Ishikawa (cell line): Measurements from ENCODE around the gene TBC1D4.

Experiments
- CEBPB ChIP-seq: IDR thresholded peaks from 2 replicates; pipeline ENCODE4 v1.6.1; 2012
- CREB1 ChIP-seq: IDR thresholded peaks from 2 replicates; pipeline ENCODE4 v1.6.1; 2012; ENCODE audit warnings: low read depth
- EGR1 ChIP-seq: IDR thresholded peaks from 2 replicates; pipeline ENCODE4 v1.6.1; 2012
- EP300 ChIP-seq: IDR thresholded peaks from 2 replicates; pipeline ENCODE4 v1.6.1; 2012; ENCODE audit warnings: borderline replicate concordance
- FOXM1 ChIP-seq: IDR thresholded peaks from 2 replicates; pipeline ENCODE4 v1.6.1; 2012; ENCODE audit warnings: low read depth, borderline replicate concordance
- MAX ChIP-seq: IDR thresholded peaks from 2 replicates; pipeline ENCODE4 v1.6.1; 2012
- NFIC ChIP-seq: IDR thresholded peaks from 2 replicates; pipeline ENCODE4 v1.6.1; 2012
- RAD21 ChIP-seq: IDR thresholded peaks from 2 replicates; pipeline ENCODE4 v1.6.1; 2012; ENCODE audit warnings: low read depth
- TAF1 ChIP-seq: IDR thresholded peaks from 2 replicates; pipeline ENCODE4 v1.6.1; 2012; ENCODE audit warnings: low read depth, mild to moderate bottlenecking
- TCF12 ChIP-seq: IDR thresholded peaks from 2 replicates; pipeline ENCODE4 v1.6.1; 2012; ENCODE audit warnings: low read depth
- TEAD4 ChIP-seq: IDR thresholded peaks from 2 replicates; pipeline ENCODE4 v1.6.1; 2012
- YY1 ChIP-seq: IDR thresholded peaks from 2 replicates; pipeline ENCODE4 v1.6.1; 2012; ENCODE audit warnings: low read depth
- ZBTB7A ChIP-seq: IDR thresholded peaks from 2 replicates; pipeline ENCODE4 v1.6.1; 2012; ENCODE audit warnings: low read depth
- TF ChIP-seq, protein P1 (sequence below): IDR thresholded peaks from 2 replicates; pipeline ENCODE4 v1.6.1; 2012; ENCODE audit warnings: low read depth, mild to moderate bottlenecking
- TF ChIP-seq, protein P2 (sequence below): IDR thresholded peaks from 2 replicates; pipeline ENCODE4 v1.6.1; 2012

TBC1D4 gene

DNA sequence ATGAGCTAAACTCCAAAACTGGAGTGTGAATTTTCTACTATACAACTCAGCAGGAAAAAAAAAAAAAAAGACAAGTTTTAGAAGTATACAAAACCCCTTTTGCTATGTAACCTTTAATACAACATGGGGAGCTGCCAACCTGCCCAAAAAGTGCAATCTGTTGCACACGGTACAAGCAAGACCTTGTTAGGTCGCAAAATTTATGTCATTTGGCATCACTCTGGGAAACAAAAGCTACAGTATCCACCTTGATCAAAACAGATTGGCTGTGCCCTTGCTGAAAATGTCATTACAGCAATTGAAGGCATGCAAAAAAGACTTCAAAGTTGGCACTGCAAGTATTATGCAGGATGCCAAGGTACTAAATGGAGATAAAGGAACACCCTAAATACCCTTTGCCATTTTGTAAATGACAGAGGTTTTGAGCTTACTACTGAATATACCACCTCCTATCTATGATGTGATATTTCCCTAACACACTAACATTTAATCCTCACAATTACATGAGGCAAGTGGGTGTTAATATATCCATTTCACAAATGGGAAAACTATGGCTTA, 150.1 kb downstream of the TBC1D4 start:
- no peak for TF ChIP-seq ZBTB7A
- TF ChIP-seq YY1 = no peak
- TF ChIP-seq TCF12 = no peak
- TF ChIP-seq CEBPB = no peak
- no peak for TF ChIP-seq EGR1
- TF ChIP-seq CREB1 = no peak
- no peak for TF ChIP-seq NFIC
- no peak for TF ChIP-seq RAD21
- no peak for TF ChIP-seq FOXM1
- no peak for TF ChIP-seq TEAD4

- TF ChIP-seq MAX = no peak
- no peak for TF ChIP-seq TCF12
- TF ChIP-seq, protein P1, sequence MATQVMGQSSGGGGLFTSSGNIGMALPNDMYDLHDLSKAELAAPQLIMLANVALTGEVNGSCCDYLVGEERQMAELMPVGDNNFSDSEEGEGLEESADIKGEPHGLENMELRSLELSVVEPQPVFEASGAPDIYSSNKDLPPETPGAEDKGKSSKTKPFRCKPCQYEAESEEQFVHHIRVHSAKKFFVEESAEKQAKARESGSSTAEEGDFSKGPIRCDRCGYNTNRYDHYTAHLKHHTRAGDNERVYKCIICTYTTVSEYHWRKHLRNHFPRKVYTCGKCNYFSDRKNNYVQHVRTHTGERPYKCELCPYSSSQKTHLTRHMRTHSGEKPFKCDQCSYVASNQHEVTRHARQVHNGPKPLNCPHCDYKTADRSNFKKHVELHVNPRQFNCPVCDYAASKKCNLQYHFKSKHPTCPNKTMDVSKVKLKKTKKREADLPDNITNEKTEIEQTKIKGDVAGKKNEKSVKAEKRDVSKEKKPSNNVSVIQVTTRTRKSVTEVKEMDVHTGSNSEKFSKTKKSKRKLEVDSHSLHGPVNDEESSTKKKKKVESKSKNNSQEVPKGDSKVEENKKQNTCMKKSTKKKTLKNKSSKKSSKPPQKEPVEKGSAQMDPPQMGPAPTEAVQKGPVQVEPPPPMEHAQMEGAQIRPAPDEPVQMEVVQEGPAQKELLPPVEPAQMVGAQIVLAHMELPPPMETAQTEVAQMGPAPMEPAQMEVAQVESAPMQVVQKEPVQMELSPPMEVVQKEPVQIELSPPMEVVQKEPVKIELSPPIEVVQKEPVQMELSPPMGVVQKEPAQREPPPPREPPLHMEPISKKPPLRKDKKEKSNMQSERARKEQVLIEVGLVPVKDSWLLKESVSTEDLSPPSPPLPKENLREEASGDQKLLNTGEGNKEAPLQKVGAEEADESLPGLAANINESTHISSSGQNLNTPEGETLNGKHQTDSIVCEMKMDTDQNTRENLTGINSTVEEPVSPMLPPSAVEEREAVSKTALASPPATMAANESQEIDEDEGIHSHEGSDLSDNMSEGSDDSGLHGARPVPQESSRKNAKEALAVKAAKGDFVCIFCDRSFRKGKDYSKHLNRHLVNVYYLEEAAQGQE = no peak
- TF ChIP-seq RAD21 = no peak
- TF ChIP-seq EGR1 = no peak
- TF ChIP-seq, protein P2, sequence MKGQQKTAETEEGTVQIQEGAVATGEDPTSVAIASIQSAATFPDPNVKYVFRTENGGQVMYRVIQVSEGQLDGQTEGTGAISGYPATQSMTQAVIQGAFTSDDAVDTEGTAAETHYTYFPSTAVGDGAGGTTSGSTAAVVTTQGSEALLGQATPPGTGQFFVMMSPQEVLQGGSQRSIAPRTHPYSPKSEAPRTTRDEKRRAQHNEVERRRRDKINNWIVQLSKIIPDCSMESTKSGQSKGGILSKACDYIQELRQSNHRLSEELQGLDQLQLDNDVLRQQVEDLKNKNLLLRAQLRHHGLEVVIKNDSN = no peak
- TF ChIP-seq YY1 = no peak
Observed at GRCh38 chr13:75330770-75331169, 151.2 kb downstream of the TBC1D4 start.

GRCh38 chr13:75329723-75330122, 152.2 kb downstream of the TBC1D4 start:
- TF ChIP-seq NFIC (no peak), TEAD4 (no peak), CEBPB (no peak), EGR1 (no peak), CREB1 (no peak)
- TF ChIP-seq, protein P2 = no peak

- no peak for TF ChIP-seq TEAD4
- TF ChIP-seq YY1 = no peak
- no peak for TF ChIP-seq EP300
- no peak for TF ChIP-seq RAD21
- TF ChIP-seq MAX = no peak
- no peak for TF ChIP-seq ZBTB7A
- no peak for TF ChIP-seq TAF1
- no peak for TF ChIP-seq TCF12
Observed at GRCh38 chr13:75329097-75329496, 152.9 kb downstream of the TBC1D4 start.

DNA sequence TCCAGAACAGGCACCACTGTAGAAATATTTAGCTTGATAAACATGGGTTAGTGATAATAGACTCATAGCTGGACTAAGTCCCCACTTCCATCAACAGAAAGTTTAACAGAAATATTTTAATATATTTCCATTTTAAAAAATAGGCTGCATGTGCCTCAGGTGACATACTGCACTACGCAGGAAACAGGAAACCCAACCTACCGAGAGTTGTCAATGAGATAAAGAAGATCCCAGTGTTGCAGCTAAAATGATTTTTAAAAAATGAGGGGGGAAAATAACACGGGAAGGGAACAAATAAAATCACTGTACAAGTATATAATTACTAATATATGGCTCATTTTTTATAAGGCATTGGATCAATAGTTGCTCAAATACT, 154.8 kb downstream of the TBC1D4 start:
- TF ChIP-seq TCF12 = no peak
- TF ChIP-seq EP300 = no peak
- no peak for TF ChIP-seq NFIC
- TF ChIP-seq RAD21 = no peak
- no peak for TF ChIP-seq ZBTB7A
- TF ChIP-seq, protein P1 = no peak
- TF ChIP-seq CREB1 = no peak
- no peak for TF ChIP-seq EGR1
- TF ChIP-seq FOXM1 = no peak
- no peak for TF ChIP-seq CEBPB
- TF ChIP-seq TEAD4 = no peak
- TF ChIP-seq, protein P2 = no peak
- no peak for TF ChIP-seq MAX
- TF ChIP-seq YY1 = no peak
